Endothelial cell of umbilical vein (primary cell): ENCODE measurements around the gene HAND2. TPM values are rescaled to one million over a fixed set of nuclear protein-coding genes. Genes with fewer than 3 reads are reported as not detected.

Experiments used
- BruUV-seq: library from RNA; stranded (reverse); fragments of 400-500 nt; replicated peaks from 2 replicates; lab custom pipeline; 2021; lab: Mats Ljungman, UMichigan
- CTCF ChIA-PET: fragments of 300-600, 350-600 bp; sonication (Branson Sonifier 250); formaldehyde crosslinking; loops from one replicate; lab custom pipeline; 2021; ENCODE audit warnings: antibody characterized with exemption, inconsistent platforms; lab: Charles Lee
- POLR2A ChIA-PET: fragments of 300-600, 350-600 bp; sonication (Branson Sonifier 250); formaldehyde crosslinking; loops from one replicate; lab custom pipeline; 2021; ENCODE audit warnings: antibody characterized with exemption, inconsistent platforms; lab: Charles Lee
- DNase-seq: peaks from one replicate; pipeline ENCODE4 v3.0.0-alpha.2; 2011; ENCODE audit warnings: low read depth, low spot score
- FAIRE-seq: peaks from 2 replicates; lab custom pipeline; 2011; peaks lifted over from hg19 to GRCh38; lab: Jason Lieb, UNC
- H2AFZ ChIP-seq: 2 replicates; pipeline ENCODE4 v1.6.0; 2012; ENCODE audit warnings: low read depth, low read length, control low read depth, inconsistent platforms
- H3K27ac ChIP-seq: 2 replicates; pipeline ENCODE4 v1.5.1; 2011; ENCODE audit warnings: low read depth, mild to moderate bottlenecking, control low read depth, low read length, moderate library complexity; ENCODE audit not compliant: insufficient read depth
- H3K27me3 ChIP-seq, 2 experiments: 2 replicates each; pipeline versions ENCODE4 v1.6.0 to v1.6.1; 2011; ENCODE audit warnings: low read length in 2 of 2, mixed read lengths in 1 of 2; ENCODE audit not compliant: control insufficient read depth in 2 of 2, insufficient read depth in 2 of 2
- H3K36me3 ChIP-seq, 2 experiments: 2 replicates in 1 of 2; 3 replicates in 1 of 2; pipeline ENCODE4 v1.5.1; 2011; ENCODE audit warnings: low read length in 2 of 2, mild to moderate bottlenecking in 1 of 2, moderate library complexity in 1 of 2; ENCODE audit not compliant: control insufficient read depth in 2 of 2, insufficient read depth in 2 of 2; ENCODE audit errors: extremely low read depth in 1 of 2
- H3K4me1 ChIP-seq: 3 replicates; pipeline ENCODE4 v1.5.1; 2011; ENCODE audit warnings: mild to moderate bottlenecking, low read length; ENCODE audit not compliant: control insufficient read depth, insufficient read depth; ENCODE audit errors: extremely low read depth
- H3K4me2 ChIP-seq: 2 replicates; pipeline ENCODE4 v1.6.1; 2011; ENCODE audit warnings: low read length, control low read depth, mixed read lengths; ENCODE audit not compliant: insufficient read depth
- H3K4me3 ChIP-seq, 3 experiments: fragments of 200-600 bp in 1 of 3; sonication (generic), shearing (Covaris generic) in 1 of 3; replicated peaks in 1 of 3; 2 replicates each; pipeline ENCODE4 v1.5.1; 2011 to 2016; ENCODE audit warnings: control low read depth in 3 of 3, low read length in 3 of 3, mild to moderate bottlenecking in 2 of 3, inconsistent platforms in 1 of 3, low read depth in 1 of 3, moderate library complexity in 1 of 3; ENCODE audit not compliant: insufficient read depth in 1 of 3
- H3K79me2 ChIP-seq: 2 replicates; pipeline ENCODE4 v1.6.0; 2012; ENCODE audit warnings: low read length, inconsistent platforms; ENCODE audit not compliant: control insufficient read depth, insufficient read depth
- H3K9ac ChIP-seq: replicated peaks from 2 replicates; pipeline ENCODE3; 2011; ENCODE audit warnings: low read length, control low read depth; ENCODE audit not compliant: insufficient read depth; ENCODE audit errors: extremely low read depth
- H3K9me1 ChIP-seq: replicated peaks from 3 replicates; pipeline ENCODE4 v1.6.0; 2011; ENCODE audit warnings: mild to moderate bottlenecking, low read length; ENCODE audit not compliant: control insufficient read depth, insufficient read depth; ENCODE audit errors: extremely low read depth
- H3K9me3 ChIP-seq: replicated peaks from 2 replicates; pipeline ENCODE4 v1.5.1; 2012; ENCODE audit warnings: low read length, inconsistent platforms; ENCODE audit not compliant: control insufficient read depth, insufficient read depth
- H4K20me1 ChIP-seq: replicated peaks from 2 replicates; pipeline ENCODE3; 2011; ENCODE audit warnings: mild to moderate bottlenecking, low read length; ENCODE audit not compliant: control insufficient read depth, insufficient read depth; ENCODE audit errors: extremely low read depth
- EZH2 ChIP-seq: IDR thresholded peaks from 2 replicates; pipeline ENCODE4 v1.6.1; 2012; ENCODE audit warnings: borderline replicate concordance, low read depth, mild to moderate bottlenecking, moderate library complexity, low read length, inconsistent platforms; ENCODE audit not compliant: severe bottlenecking
- FOS ChIP-seq: IDR thresholded peaks from 2 replicates; pipeline ENCODE4 v1.6.1; 2011; ENCODE audit warnings: mild to moderate bottlenecking, low read length, moderate library complexity, borderline replicate concordance; ENCODE audit not compliant: insufficient read depth
- GATA2 ChIP-seq: IDR thresholded peaks from 2 replicates; pipeline ENCODE4 v1.7.0; 2011; ENCODE audit warnings: low read depth, mild to moderate bottlenecking, moderate library complexity, mixed read lengths, low read length; ENCODE audit not compliant: insufficient read length, insufficient read depth
- JUN ChIP-seq: IDR thresholded peaks from 2 replicates; pipeline ENCODE4 v1.6.1; 2011; ENCODE audit warnings: borderline replicate concordance, low read depth; ENCODE audit not compliant: insufficient read length, insufficient read depth
- MYC ChIP-seq: IDR thresholded peaks from one replicate; pipeline ENCODE4 v1.6.1; 2011; ENCODE audit warnings: mild to moderate bottlenecking, low read depth, low read length
- POLR2A ChIP-seq: IDR thresholded peaks from 2 replicates; pipeline ENCODE4 v1.6.1; 2012; ENCODE audit warnings: low read depth, mild to moderate bottlenecking, control low read depth, low read length
- POLR2AphosphoS5 ChIP-seq: IDR thresholded peaks from 2 replicates; pipeline ENCODE4 v1.6.1; 2012; ENCODE audit warnings: low read depth, mild to moderate bottlenecking, control low read depth, low read length, moderate library complexity; ENCODE audit not compliant: insufficient read depth
- dilution Hi-C: fragments of 300-500 bp; cut with MboI; formaldehyde crosslinking; loops from one replicate; pipeline ENCODE4 v1.15.0; 2019; ENCODE audit warnings: low sequenced_read_pairs; ENCODE audit not compliant: extremely low pct_ligation_motif_present
- intact Hi-C: fragments of 100-400 bp; cut with micrococcal nuclease; formaldehyde crosslinking; loops from one replicate; pipeline ENCODE4 v1.10.0; 2022
- polyA plus RNA-seq, 4 experiments: library from polyadenylated mRNA; depleted of rRNA in 3 of 4; stranded (reverse) in 3 of 4; unstranded in 1 of 4; fragments of >200 nt; gene quantifications; 2 replicates each; pipeline versions ENCODE4 v1.2.1 to v1.2.3, GENCODE V29; 2011 to 2012; ENCODE audit warnings: missing spikeins in 1 of 4
- total RNA-seq: library from RNA; stranded (reverse); gene quantifications from 2 replicates; pipeline ENCODE4 v1.2.3, GENCODE V29; 2021
- TF ChIP-seq, protein P1 (sequence below), 2 donors: IDR thresholded peaks; 1 replicate in 1 of 2; 2 replicates in 1 of 2; pipeline ENCODE4 v1.5.1; 2011; ENCODE audit warnings: low read length in 2 of 2, mild to moderate bottlenecking in 2 of 2, moderate library complexity in 2 of 2, control low read depth in 1 of 2, inconsistent platforms in 1 of 2, low read depth in 1 of 2; ENCODE audit not compliant: insufficient read depth in 1 of 2; ENCODE audit errors: extremely low read depth in 1 of 2
- TF ChIP-seq, protein P2 (sequence below): IDR thresholded peaks from 2 replicates; pipeline ENCODE4 v1.6.1; 2011; ENCODE audit not compliant: insufficient read depth, insufficient read length

HAND2 gene
- total and polyA plus RNA-seq, 2 donors (not counting 3 experiments of a cell fraction or from before 2014, with no cell fraction given), result not detected

- H2AFZ ChIP-seq, result no peak overlapping the region
- dilution Hi-C loops, result no loop called here
Measured at GRCh38 chr4:173565281-173565680, 35.3 kb upstream of the HAND2 start.

More at GRCh38 chr4:173565281-173565680, 35.3 kb upstream of the HAND2 start:
- no TSS peak for BruUV-seq
- intact Hi-C loops, result no loop called here
- Histone ChIP-seq H3K9me3 (no peaks in the 10 kb centered on the region), H3K27ac (no peak overlapping the region), H3K27me3 (no peaks in the 10 kb centered on the region), H3K4me2 (no peak overlapping the region), H3K9ac (no peak overlapping the region), H3K36me3 (no peaks in the 10 kb centered on the region), H3K79me2 (no peaks in the 10 kb centered on the region), H3K9me1 (no peaks in the 10 kb centered on the region), H3K4me3 (no peak overlapping the region), H4K20me1 (no peaks in the 10 kb centered on the region), H3K4me1 (no peaks in the 10 kb centered on the region)
- FAIRE-seq (no peak), DNase-seq (no peak)
- POLR2A ChIA-PET, result no interaction called here
- CTCF ChIA-PET, result no interaction called here
- no peak for TF ChIP-seq POLR2A
- TF ChIP-seq, protein P1, sequence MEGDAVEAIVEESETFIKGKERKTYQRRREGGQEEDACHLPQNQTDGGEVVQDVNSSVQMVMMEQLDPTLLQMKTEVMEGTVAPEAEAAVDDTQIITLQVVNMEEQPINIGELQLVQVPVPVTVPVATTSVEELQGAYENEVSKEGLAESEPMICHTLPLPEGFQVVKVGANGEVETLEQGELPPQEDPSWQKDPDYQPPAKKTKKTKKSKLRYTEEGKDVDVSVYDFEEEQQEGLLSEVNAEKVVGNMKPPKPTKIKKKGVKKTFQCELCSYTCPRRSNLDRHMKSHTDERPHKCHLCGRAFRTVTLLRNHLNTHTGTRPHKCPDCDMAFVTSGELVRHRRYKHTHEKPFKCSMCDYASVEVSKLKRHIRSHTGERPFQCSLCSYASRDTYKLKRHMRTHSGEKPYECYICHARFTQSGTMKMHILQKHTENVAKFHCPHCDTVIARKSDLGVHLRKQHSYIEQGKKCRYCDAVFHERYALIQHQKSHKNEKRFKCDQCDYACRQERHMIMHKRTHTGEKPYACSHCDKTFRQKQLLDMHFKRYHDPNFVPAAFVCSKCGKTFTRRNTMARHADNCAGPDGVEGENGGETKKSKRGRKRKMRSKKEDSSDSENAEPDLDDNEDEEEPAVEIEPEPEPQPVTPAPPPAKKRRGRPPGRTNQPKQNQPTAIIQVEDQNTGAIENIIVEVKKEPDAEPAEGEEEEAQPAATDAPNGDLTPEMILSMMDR (IDR thresholded peaks at IDR 0.05; ENCODE audit: extremely low read depth in 1 of 2, insufficient read depth in 1 of 2, low read depth in 1 of 2, low read length in 2 of 2), result no peak
- no peak for TF ChIP-seq MYC
- no peak for TF ChIP-seq JUN
- no peak for TF ChIP-seq EZH2
- no peak for TF ChIP-seq GATA2
- no peak for TF ChIP-seq FOS
- no peak for TF ChIP-seq POLR2AphosphoS5
- TF ChIP-seq, protein P2, sequence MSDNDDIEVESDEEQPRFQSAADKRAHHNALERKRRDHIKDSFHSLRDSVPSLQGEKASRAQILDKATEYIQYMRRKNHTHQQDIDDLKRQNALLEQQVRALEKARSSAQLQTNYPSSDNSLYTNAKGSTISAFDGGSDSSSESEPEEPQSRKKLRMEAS, result no peak
